ENCODE results near the gene PDGFA.

DNA sequence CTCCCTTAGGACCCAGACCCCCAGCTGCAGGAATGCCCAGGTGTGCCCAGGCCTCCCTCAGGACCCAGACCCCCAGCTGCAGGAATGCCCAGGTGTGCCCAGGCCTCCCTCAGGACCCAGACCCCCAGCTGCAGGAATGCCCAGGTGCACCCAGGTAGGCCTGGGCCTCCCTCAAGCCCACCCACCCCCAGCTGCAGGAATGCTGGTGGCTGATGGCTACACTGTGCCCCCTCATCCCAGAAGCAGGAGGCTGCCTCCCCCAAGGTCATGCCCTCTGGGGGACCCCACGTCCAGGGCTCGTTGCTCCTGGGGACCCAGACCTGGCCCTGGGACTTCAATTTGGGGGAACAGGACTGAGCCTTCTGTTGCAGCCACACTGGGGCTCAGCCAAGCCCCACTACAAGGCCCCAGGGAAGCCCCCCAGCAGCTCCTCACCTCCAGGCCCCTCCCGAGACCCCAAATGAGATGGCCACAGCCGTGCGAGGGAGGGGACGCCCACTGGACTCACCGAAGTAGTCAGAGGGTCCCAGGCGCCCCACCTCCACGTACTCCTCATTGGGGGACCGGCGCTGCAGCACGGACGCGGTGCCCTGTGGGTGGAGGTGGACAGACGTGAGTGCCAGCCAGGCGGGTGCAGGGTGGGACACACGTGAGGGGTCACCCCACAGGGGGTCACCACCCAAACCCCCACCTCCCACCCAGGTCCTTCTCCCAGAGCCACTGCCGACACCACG lies 31.4 kb upstream of the PDGFA start:
- TF ChIP-seq EZH2phosphoT487 (IDR thresholded peaks at IDR 0.05; ENCODE audit: insufficient read depth, low read depth): no peak
- TF ChIP-seq EZH2 (IDR thresholded peaks at IDR 0.05; ENCODE audit: insufficient read depth, poor library complexity, severe bottlenecking): no peak

Measured in GM23248 (cell line).